ENCODE results near the gene COBLL1.

Gene COBLL1

DNA sequence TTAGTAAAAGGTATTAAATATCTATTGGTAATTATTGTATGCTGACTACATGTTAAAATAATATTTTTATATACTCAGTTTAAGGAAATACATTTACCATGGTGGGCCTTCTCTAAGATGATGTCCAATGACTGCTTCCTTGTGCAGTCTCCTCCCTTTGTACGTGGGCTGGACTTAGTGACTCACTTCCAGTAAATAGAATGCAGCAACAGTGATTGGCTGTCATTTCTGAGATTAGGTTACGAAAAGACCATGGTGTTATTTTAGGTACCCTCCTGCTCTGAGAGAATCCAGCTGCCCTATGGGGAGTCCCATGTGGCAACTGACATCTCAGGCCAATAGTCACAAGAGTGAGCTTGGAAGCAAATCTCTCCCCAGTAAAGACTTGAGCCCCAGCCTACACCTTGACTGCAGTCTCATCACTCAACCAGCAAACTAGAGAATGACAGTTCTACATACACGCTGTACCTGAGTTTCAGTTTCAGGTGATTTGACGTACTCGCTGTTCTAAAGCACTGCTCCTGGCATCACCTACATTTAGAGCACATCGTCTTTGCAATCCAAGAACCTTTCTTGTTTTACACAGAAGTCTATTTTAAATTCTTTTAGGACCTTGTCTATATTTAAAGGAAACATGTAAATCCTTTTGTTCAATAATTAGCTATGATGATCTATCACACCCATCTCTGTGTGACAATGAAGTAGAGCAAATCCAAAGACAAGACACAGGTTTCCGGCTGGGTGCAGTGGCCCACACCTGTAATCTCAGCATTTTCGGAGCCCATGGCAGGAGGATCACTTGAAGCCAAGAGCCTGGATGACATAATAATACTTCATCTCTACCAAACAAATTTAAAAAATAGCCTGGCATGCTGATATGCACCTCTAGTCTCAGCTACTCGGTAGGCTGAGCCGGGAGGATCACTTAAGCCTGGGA is 87.2 kb downstream of the COBLL1 start:
- Histone ChIP-seq H3K27ac (ENCODE audit: low read length) (no peak overlapping the region), H3K36me3 (ENCODE audit: control insufficient read depth, insufficient read depth, low read length) (no peaks in the 10 kb centered on the region), H3K4me3 (ENCODE audit: low read length) (no peak overlapping the region), H3K27me3 (ENCODE audit: control insufficient read depth, insufficient read depth, low read length) (no peaks in the 10 kb centered on the region), H3K4me1 (ENCODE audit: control insufficient read depth, insufficient read depth, low read length) (no peaks in the 10 kb centered on the region), H3K9me3 (ENCODE audit: control insufficient read depth, insufficient read depth, low read length) (no peaks in the 10 kb centered on the region)
- DNase-seq (ENCODE audit: low read depth, low spot score): no peak
- WGBS (ENCODE audit: insufficient coverage, insufficient read length): no CpG with 5 or more reads among the region's 10 CpGs

GRCh38 chr2:164752956-164753355 is 88.7 kb downstream of the COBLL1 start:
- Histone ChIP-seq H3K4me3 (ENCODE audit: low read length) (no peak overlapping the region), H3K27ac (ENCODE audit: low read length) (no peak overlapping the region), H3K27me3 (ENCODE audit: control insufficient read depth, insufficient read depth, low read length) (no peaks in the 10 kb centered on the region), H3K9me3 (ENCODE audit: control insufficient read depth, insufficient read depth, low read length) (no peaks in the 10 kb centered on the region), H3K36me3 (ENCODE audit: control insufficient read depth, insufficient read depth, low read length) (no peaks in the 10 kb centered on the region), H3K4me1 (ENCODE audit: control insufficient read depth, insufficient read depth, low read length) (no peaks in the 10 kb centered on the region)
- DNase-seq (ENCODE audit: low read depth, low spot score): no peak
- no CpG with 5 or more reads among the region's 1 CpG for WGBS (ENCODE audit: insufficient coverage, insufficient read length)

DNA sequence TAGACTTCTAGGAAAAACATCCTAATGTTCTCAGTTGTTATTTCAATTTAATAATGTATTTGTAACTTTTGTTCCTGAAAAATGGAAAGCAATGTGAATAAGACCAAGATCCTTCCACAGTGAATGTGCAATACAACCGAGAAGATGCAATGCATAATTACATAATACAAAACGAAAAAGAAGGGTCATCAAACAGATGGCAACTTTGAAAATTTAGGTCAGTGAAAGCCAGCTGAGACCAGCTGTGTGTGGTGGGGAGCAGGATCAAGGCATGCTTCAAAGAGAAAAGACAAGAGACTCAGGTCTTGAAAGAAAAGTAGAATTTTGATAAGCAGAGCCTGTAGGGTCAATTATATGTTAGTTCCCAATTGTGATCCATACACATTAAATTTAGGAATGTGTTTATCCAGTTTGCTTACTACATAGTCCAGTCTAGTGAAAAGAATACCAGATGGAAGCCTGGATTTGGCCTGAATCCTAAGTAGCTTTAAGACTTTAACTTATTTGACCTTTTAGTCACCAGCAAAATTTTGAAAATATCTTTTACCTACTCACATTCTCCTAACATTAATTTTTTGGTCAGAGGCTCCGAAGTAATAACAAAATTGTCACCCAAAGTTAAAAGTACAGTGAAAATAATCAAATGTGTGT is 93.7 kb downstream of the COBLL1 start:
- H3K27me3 ChIP-seq (ENCODE audit: control insufficient read depth, insufficient read depth, low read length): no peaks in the 10 kb centered on the region
- H3K36me3 ChIP-seq (ENCODE audit: control insufficient read depth, insufficient read depth, low read length): no peaks in the 10 kb centered on the region
- H3K9me3 ChIP-seq (ENCODE audit: control insufficient read depth, insufficient read depth, low read length): no peaks in the 10 kb centered on the region
- no peak overlapping the region for H3K4me3 ChIP-seq (ENCODE audit: low read length)
- no CpG with 5 or more reads among the region's 3 CpGs for WGBS (ENCODE audit: insufficient coverage, insufficient read length)
- no peak overlapping the region for H3K27ac ChIP-seq (ENCODE audit: low read length)
- DNase-seq (ENCODE audit: low read depth, low spot score): no peak
- H3K4me1 ChIP-seq (ENCODE audit: control insufficient read depth, insufficient read depth, low read length): no peaks in the 10 kb centered on the region

GRCh38 chr2:164747140-164747539 is 94.5 kb downstream of the COBLL1 start:
- no peaks in the 10 kb centered on the region for H3K9me3 ChIP-seq (ENCODE audit: control insufficient read depth, insufficient read depth, low read length)
- DNase-seq (ENCODE audit: low read depth, low spot score): no peak
- no peak overlapping the region for H3K4me3 ChIP-seq (ENCODE audit: low read length)
- no peaks in the 10 kb centered on the region for H3K36me3 ChIP-seq (ENCODE audit: control insufficient read depth, insufficient read depth, low read length)
- no CpG with 5 or more reads among the region's 1 CpG for WGBS (ENCODE audit: insufficient coverage, insufficient read length)
- H3K27me3 ChIP-seq (ENCODE audit: control insufficient read depth, insufficient read depth, low read length): no peaks in the 10 kb centered on the region
- no peak overlapping the region for H3K27ac ChIP-seq (ENCODE audit: low read length)
- H3K4me1 ChIP-seq (ENCODE audit: control insufficient read depth, insufficient read depth, low read length): no peaks in the 10 kb centered on the region

DNA sequence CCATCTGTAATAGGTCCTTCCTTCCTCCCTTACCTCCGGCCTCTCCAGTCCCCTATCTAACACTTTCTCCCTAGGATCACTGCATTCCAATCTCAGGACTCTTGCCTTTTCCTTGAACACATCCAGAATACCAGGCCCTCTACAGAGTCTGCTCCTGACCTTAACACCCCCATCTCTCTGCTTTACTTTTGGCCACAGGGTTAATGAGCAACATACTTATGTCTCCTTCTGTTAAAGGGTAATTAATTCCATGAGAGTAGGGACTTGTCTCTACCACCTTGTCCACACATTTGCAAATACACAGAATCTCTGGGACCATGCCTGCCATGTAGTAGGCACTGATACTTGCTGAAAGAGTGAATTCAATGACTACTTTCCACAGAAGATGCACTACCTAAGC is 94.9 kb downstream of the COBLL1 start:
- no peak overlapping the region for H3K4me3 ChIP-seq (ENCODE audit: low read length)
- H3K9me3 ChIP-seq (ENCODE audit: control insufficient read depth, insufficient read depth, low read length): no peaks in the 10 kb centered on the region
- no peak overlapping the region for H3K27ac ChIP-seq (ENCODE audit: low read length)
- no peaks in the 10 kb centered on the region for H3K4me1 ChIP-seq (ENCODE audit: control insufficient read depth, insufficient read depth, low read length)
- H3K36me3 ChIP-seq (ENCODE audit: control insufficient read depth, insufficient read depth, low read length): no peaks in the 10 kb centered on the region
- no peaks in the 10 kb centered on the region for H3K27me3 ChIP-seq (ENCODE audit: control insufficient read depth, insufficient read depth, low read length)
- DNase-seq (ENCODE audit: low read depth, low spot score): no peak
- no CpG with 5 or more reads among the region's 1 CpG for WGBS (ENCODE audit: insufficient coverage, insufficient read length)

GRCh38 chr2:164745012-164745797 is 96.4 kb downstream of the COBLL1 start:
- WGBS (ENCODE audit: insufficient coverage, insufficient read length): no CpG with 5 or more reads among the region's 5 CpGs
- DNase-seq (ENCODE audit: low read depth, low spot score): no peak
- H3K27me3 ChIP-seq (ENCODE audit: control insufficient read depth, insufficient read depth, low read length): no peaks in the 10 kb centered on the region
- H3K4me1 ChIP-seq (ENCODE audit: control insufficient read depth, insufficient read depth, low read length): no peaks in the 10 kb centered on the region
- H3K9me3 ChIP-seq (ENCODE audit: control insufficient read depth, insufficient read depth, low read length): no peaks in the 10 kb centered on the region
- H3K4me3 ChIP-seq (ENCODE audit: low read length): no peak overlapping the region
- H3K27ac ChIP-seq (ENCODE audit: low read length): no peak overlapping the region
- no peaks in the 10 kb centered on the region for H3K36me3 ChIP-seq (ENCODE audit: control insufficient read depth, insufficient read depth, low read length)

GRCh38 chr2:164742738-164743317 is 98.8 kb downstream of the COBLL1 start:
- Histone ChIP-seq H3K36me3 (ENCODE audit: control insufficient read depth, insufficient read depth, low read length) (no peaks in the 10 kb centered on the region), H3K27me3 (ENCODE audit: control insufficient read depth, insufficient read depth, low read length) (no peaks in the 10 kb centered on the region), H3K9me3 (ENCODE audit: control insufficient read depth, insufficient read depth, low read length) (no peaks in the 10 kb centered on the region), H3K4me3 (ENCODE audit: low read length) (no peak overlapping the region), H3K27ac (ENCODE audit: low read length) (no peak overlapping the region), H3K4me1 (ENCODE audit: control insufficient read depth, insufficient read depth, low read length) (no peaks in the 10 kb centered on the region)
- DNase-seq (ENCODE audit: low read depth, low spot score): no peak
- WGBS (ENCODE audit: insufficient coverage, insufficient read length): no CpG with 5 or more reads among the region's 4 CpGs

DNA sequence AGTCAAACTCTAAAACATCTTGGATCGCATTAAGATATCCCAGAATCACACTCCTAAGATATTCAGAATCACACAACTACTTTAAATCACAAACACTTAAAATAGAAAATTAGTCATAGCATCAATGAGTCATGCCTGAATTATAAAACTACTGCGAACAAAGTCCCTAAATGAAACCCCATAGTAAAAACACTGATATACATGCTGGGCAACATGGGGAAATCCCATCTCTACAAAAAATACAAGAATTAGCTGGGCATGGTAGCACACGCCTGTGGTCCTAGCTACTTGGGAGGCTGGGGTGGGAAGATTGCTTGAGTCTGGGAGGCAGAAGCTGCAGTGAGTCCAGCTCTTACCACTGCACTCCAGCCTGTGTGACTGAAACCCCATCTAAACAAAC is 101.7 kb downstream of the COBLL1 start:
- DNase-seq (ENCODE audit: low read depth, low spot score): no peak
- WGBS (ENCODE audit: insufficient coverage, insufficient read length): no CpG with 5 or more reads among the region's 3 CpGs
- H3K4me3 ChIP-seq (ENCODE audit: low read length): no peak overlapping the region
- H3K27ac ChIP-seq (ENCODE audit: low read length): no peak overlapping the region
- H3K4me1 ChIP-seq (ENCODE audit: control insufficient read depth, insufficient read depth, low read length): no peaks in the 10 kb centered on the region
- H3K9me3 ChIP-seq (ENCODE audit: control insufficient read depth, insufficient read depth, low read length): no peaks in the 10 kb centered on the region
- H3K36me3 ChIP-seq (ENCODE audit: control insufficient read depth, insufficient read depth, low read length): no peaks in the 10 kb centered on the region
- H3K27me3 ChIP-seq (ENCODE audit: control insufficient read depth, insufficient read depth, low read length): no peaks in the 10 kb centered on the region

DNA sequence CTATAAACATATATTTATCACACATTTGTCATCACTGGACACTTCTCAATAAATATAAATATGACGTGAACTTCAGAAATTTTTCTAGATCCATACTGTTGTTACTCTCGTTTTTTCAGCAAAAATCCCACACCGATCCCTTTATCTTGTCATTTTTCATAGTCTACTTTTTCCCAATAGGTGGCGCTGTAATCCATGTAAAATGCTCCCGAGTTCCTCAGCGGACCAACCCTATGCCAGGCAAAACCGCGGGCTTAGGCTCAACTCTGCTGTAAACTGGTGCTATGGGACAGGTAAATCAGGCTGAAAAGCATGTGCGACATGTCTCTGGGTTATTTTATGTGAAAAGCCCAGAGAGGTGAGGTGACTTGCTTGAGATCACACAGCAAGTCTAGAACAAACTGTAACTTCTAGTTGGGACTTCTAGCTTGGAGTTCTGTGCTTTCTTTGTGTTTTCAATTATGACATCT is 104.0 kb downstream of the COBLL1 start:
- no peak overlapping the region for H3K27ac ChIP-seq (ENCODE audit: low read length)
- H3K36me3 ChIP-seq (ENCODE audit: control insufficient read depth, insufficient read depth, low read length): no peaks in the 10 kb centered on the region
- WGBS (ENCODE audit: insufficient coverage, insufficient read length): no CpG with 5 or more reads among the region's 9 CpGs
- no peak overlapping the region for H3K4me3 ChIP-seq (ENCODE audit: low read length)
- H3K9me3 ChIP-seq (ENCODE audit: control insufficient read depth, insufficient read depth, low read length): no peaks in the 10 kb centered on the region
- H3K4me1 ChIP-seq (ENCODE audit: control insufficient read depth, insufficient read depth, low read length): no peaks in the 10 kb centered on the region
- no peaks in the 10 kb centered on the region for H3K27me3 ChIP-seq (ENCODE audit: control insufficient read depth, insufficient read depth, low read length)
- DNase-seq (ENCODE audit: low read depth, low spot score): peak; percentile 79

DNA sequence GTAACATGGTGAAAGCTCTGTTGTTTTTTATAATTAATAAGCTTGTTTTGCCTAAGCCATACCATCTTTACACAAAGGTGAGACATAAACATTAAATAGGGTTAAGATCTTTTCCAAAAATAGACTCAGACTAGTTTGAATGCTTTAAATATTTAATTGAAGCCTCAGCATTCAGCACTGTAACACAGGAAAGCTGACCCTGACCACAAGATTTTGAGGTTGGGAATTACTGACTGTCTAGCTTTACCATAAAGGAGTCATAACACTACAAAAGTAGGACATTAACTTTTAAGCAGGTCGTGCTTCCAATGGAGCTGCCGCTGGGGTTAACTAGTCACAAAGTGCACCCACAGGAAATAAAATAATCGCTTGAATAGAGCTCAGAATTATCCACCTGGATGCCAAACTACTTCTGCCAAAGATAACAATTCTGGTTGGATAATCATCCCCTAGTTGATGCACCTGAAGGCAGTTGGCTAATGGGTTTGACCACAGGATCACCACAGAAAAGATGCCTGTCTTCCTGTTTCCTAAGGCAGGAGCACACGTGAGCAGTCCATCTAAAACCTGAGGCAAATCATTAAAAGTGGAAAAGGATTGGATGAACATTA is 106.2 kb downstream of the COBLL1 start:
- H3K27ac ChIP-seq (ENCODE audit: low read length): no peak overlapping the region
- no peaks in the 10 kb centered on the region for H3K27me3 ChIP-seq (ENCODE audit: control insufficient read depth, insufficient read depth, low read length)
- no peaks in the 10 kb centered on the region for H3K4me1 ChIP-seq (ENCODE audit: control insufficient read depth, insufficient read depth, low read length)
- no peak overlapping the region for H3K4me3 ChIP-seq (ENCODE audit: low read length)
- H3K36me3 ChIP-seq (ENCODE audit: control insufficient read depth, insufficient read depth, low read length): no peaks in the 10 kb centered on the region
- no peaks in the 10 kb centered on the region for H3K9me3 ChIP-seq (ENCODE audit: control insufficient read depth, insufficient read depth, low read length)
- no peak for DNase-seq (ENCODE audit: low read depth, low spot score)
- WGBS (ENCODE audit: insufficient coverage, insufficient read length): no CpG with 5 or more reads among the region's 4 CpGs
